T-helper 1 cell (primary cell): ENCODE measurements around the gene MACC1.
"Not testable (repeated sequence)": the region's sequence is repeated elsewhere in the genome, so short reads cannot be mapped to it uniquely, and the experiment has no call there.

Experiments
- DNase-seq, 5 donors: peaks; one replicate each; pipeline ENCODE4 v3.0.0-alpha.2; 2012 to 2020

Gene MACC1

GRCh38 chr7:20229081-20229480 is 11.9 kb upstream of the MACC1 start:
- DNase-seq = no peak

- DNase-seq = no peak
These were observed 11.5 kb upstream of the MACC1 start for GRCh38 chr7:20228654-20229053.

GRCh38 chr7:20227291-20227795 is 10.2 kb upstream of the MACC1 start:
- DNase-seq = no peak

GRCh38 chr7:20226860-20227259 is 9.7 kb upstream of the MACC1 start:
- DNase-seq = no peak

- no peak for DNase-seq
These were observed 8.2 kb upstream of the MACC1 start for GRCh38 chr7:20225384-20225783.

GRCh38 chr7:20224025-20224424 is 6.8 kb upstream of the MACC1 start:
- DNase-seq = no peak

GRCh38 chr7:20223356-20223755 is 6.2 kb upstream of the MACC1 start:
- no peak for DNase-seq

GRCh38 chr7:20222219-20222828 is 5.1 kb upstream of the MACC1 start:
- no peak for DNase-seq

- peak in 1 of 5 donors; percentile 2 for DNase-seq
These were observed 3.9 kb upstream of the MACC1 start for GRCh38 chr7:20220921-20221547.

- DNase-seq = no peak
These were observed 3.1 kb upstream of the MACC1 start for GRCh38 chr7:20220293-20220761.

- no peak for DNase-seq
These were observed 2.5 kb upstream of the MACC1 start for GRCh38 chr7:20219446-20220292.

GRCh38 chr7:20219062-20219445 is 1.9 kb upstream of the MACC1 start:
- DNase-seq = no peak

GRCh38 chr7:20218279-20218678 is 1.1 kb upstream of the MACC1 start:
- DNase-seq = no peak

GRCh38 chr7:20216406-20217036 is 663 bp downstream of the MACC1 start:
- DNase-seq = no peak

- DNase-seq = no peak
These were observed 2.1 kb downstream of the MACC1 start for GRCh38 chr7:20214921-20215669.

GRCh38 chr7:20214132-20214531 is 3.1 kb downstream of the MACC1 start:
- DNase-seq = no peak

- no peak for DNase-seq
These were observed 3.8 kb downstream of the MACC1 start for GRCh38 chr7:20213378-20213777.

- no peak for DNase-seq
These were observed 5.8 kb downstream of the MACC1 start for GRCh38 chr7:20211376-20211775.

- no peak for DNase-seq
These were observed 8.4 kb downstream of the MACC1 start for GRCh38 chr7:20208651-20209307.

GRCh38 chr7:20207811-20208210 is 9.4 kb downstream of the MACC1 start:
- not testable (repeated sequence) for DNase-seq

GRCh38 chr7:20206104-20206896 is 10.9 kb downstream of the MACC1 start:
- no peak for DNase-seq
